Keratinocyte (primary cell): Measurements from ENCODE around the gene GNAS-AS1.

Experiments
- EZH2 ChIP-seq: IDR thresholded peaks from one replicate; pipeline ENCODE4 v1.6.1; 2012; ENCODE audit warnings: inconsistent platforms, mild to moderate bottlenecking, low read length, moderate library complexity
- TF ChIP-seq, protein P1 (sequence below), 3 experiments: IDR thresholded peaks in 1 of 3; conservative IDR thresholded peaks in 1 of 3; optimal IDR thresholded peaks in 1 of 3; 2 replicates in 2 of 3; 3 replicates in 1 of 3; pipeline versions ENCODE3 to v1.5.1; 2011; ENCODE audit warnings: low read length in 3 of 3, mild to moderate bottlenecking in 3 of 3, moderate library complexity in 2 of 3, control low read depth in 1 of 3, inconsistent platforms in 1 of 3; ENCODE audit not compliant: insufficient read depth in 2 of 3; ENCODE audit errors: extremely low read depth in 1 of 3

DNA sequence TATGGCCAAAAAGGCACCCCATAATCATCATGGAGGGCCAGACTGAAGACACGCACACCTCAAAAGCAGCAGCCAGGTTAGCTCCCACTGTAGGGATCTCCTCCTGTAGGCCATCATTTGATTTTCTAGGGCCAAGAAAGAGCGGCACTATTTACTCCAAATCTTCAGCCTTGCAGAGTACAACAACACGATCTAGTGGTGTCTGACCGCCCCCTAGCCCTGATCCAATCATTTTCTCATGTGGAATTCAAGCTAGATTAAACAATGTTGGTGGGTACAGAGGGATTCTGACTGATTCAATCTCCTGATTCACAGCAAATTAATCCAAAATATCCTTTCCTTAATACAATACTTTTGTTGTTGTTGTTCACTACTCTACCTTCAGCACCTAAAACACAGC lies 12.5 kb downstream of the GNAS-AS1 start:
- TF ChIP-seq, protein P1, sequence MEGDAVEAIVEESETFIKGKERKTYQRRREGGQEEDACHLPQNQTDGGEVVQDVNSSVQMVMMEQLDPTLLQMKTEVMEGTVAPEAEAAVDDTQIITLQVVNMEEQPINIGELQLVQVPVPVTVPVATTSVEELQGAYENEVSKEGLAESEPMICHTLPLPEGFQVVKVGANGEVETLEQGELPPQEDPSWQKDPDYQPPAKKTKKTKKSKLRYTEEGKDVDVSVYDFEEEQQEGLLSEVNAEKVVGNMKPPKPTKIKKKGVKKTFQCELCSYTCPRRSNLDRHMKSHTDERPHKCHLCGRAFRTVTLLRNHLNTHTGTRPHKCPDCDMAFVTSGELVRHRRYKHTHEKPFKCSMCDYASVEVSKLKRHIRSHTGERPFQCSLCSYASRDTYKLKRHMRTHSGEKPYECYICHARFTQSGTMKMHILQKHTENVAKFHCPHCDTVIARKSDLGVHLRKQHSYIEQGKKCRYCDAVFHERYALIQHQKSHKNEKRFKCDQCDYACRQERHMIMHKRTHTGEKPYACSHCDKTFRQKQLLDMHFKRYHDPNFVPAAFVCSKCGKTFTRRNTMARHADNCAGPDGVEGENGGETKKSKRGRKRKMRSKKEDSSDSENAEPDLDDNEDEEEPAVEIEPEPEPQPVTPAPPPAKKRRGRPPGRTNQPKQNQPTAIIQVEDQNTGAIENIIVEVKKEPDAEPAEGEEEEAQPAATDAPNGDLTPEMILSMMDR (optimal IDR thresholded peaks at IDR 0.05 in 1 of 3, IDR thresholded peaks at IDR 0.05 in 1 of 3, conservative IDR thresholded peaks at IDR 0.05 in 1 of 3; ENCODE audit: extremely low read depth in 1 of 3, insufficient read depth in 2 of 3, low read length in 3 of 3) = no peak
- no peak for TF ChIP-seq EZH2
